HepG2 (cell line): ENCODE measurements around the gene PRDX6. TPM values are rescaled to one million over a fixed set of nuclear protein-coding genes. Genes with fewer than 3 reads are reported as not detected.

ENCODE experiments used
- ATAC-seq: fragments of 200-7000 bp; cut with Tn5 transposase; 3 replicates; pipeline ENCODE4 v1.9.1; 2020; ENCODE audit warnings: mild to moderate bottlenecking, moderate library complexity
- BruUV-seq: library from RNA; stranded (reverse); fragments of 400-500 nt; replicated peaks from 2 replicates; lab custom pipeline; 2021; lab: Mats Ljungman, UMichigan
- CTCF ChIA-PET: fragments of 300-600 bp; formaldehyde crosslinking; extraction: SDS; loops from one replicate; lab custom pipeline; 2021; ENCODE audit warnings: low total read pairs, inconsistent platforms, low intra/inter-chr PET ratio; lab: Yijun Ruan, JAX
- POLR2A ChIA-PET: fragments of 350-600 bp; sonication (Branson Sonifier 250); formaldehyde crosslinking; loops from one replicate; lab custom pipeline; 2020; ENCODE audit warnings: antibody characterized with exemption, inconsistent platforms; lab: Yijun Ruan, JAX
- DNase-seq: peaks from one replicate; pipeline ENCODE4 v3.0.0-alpha.2; 2015; ENCODE audit warnings: low spot score
- FAIRE-seq: peaks from 3 replicates; lab custom pipeline; 2011; peaks lifted over from hg19 to GRCh38; lab: Jason Lieb, UNC
- H2AFZ ChIP-seq: one replicate; pipeline ENCODE4 v1.6.1; 2011; ENCODE audit warnings: low read length, inconsistent platforms
- H3K27ac ChIP-seq: fragments of 300-600 bp; 3 replicates; pipeline ENCODE4 v1.8.0; 2011; ENCODE audit warnings: mixed run types, mild to moderate bottlenecking, mixed read lengths, low read length, inconsistent platforms; ENCODE audit not compliant: insufficient read depth; ENCODE audit errors: extremely low read length
- H3K27me3 ChIP-seq, 2 experiments: fragments of 200-600 bp in 1 of 2; 2 replicates in 1 of 2; 3 replicates in 1 of 2; pipeline versions ENCODE4 v1.6.0 to v1.8.0; 2011; ENCODE audit warnings: low read length in 2 of 2, mild to moderate bottlenecking in 2 of 2, moderate library complexity in 2 of 2, inconsistent platforms in 1 of 2; ENCODE audit not compliant: insufficient read depth in 2 of 2, control insufficient read depth in 1 of 2
- H3K36me3 ChIP-seq, 2 experiments: fragments of 200-600 bp in 1 of 2; replicated peaks in 1 of 2; 2 replicates in 1 of 2; 3 replicates in 1 of 2; pipeline versions ENCODE4 v1.5.1 to v1.8.0; 2011; ENCODE audit warnings: low read length in 2 of 2, inconsistent platforms in 1 of 2; ENCODE audit not compliant: insufficient read depth in 2 of 2, control insufficient read depth in 1 of 2
- H3K4me1 ChIP-seq: 2 replicates; pipeline ENCODE4 v1.5.1; 2012; ENCODE audit warnings: low read length, inconsistent platforms; ENCODE audit not compliant: insufficient read depth
- H3K4me2 ChIP-seq: 2 replicates; pipeline ENCODE4 v1.6.0; 2011; ENCODE audit warnings: low read depth, low read length, inconsistent platforms
- H3K4me3 ChIP-seq, 3 experiments: fragments of 200-600 bp in 1 of 3; sonication (generic), shearing (Covaris generic) in 1 of 3; replicated peaks in 1 of 3; 2 replicates each; pipeline ENCODE4 v1.5.1; 2011 to 2016; ENCODE audit warnings: low read length in 3 of 3, inconsistent platforms in 2 of 3, low read depth in 2 of 3, mild to moderate bottlenecking in 2 of 3, control low read depth in 1 of 3, mixed read lengths in 1 of 3; ENCODE audit not compliant: insufficient read depth in 1 of 3
- H3K79me2 ChIP-seq: one replicate; pipeline ENCODE4 v1.6.1; 2011; ENCODE audit warnings: low read length, inconsistent platforms; ENCODE audit not compliant: insufficient read depth
- H3K9ac ChIP-seq: 2 replicates; pipeline ENCODE4 v1.6.0; 2011; ENCODE audit warnings: mild to moderate bottlenecking, low read depth, low read length, inconsistent platforms; ENCODE audit not compliant: insufficient read depth
- H3K9me3 ChIP-seq: 2 replicates; pipeline ENCODE4 v1.5.1; 2012; ENCODE audit warnings: mild to moderate bottlenecking, low read length
- H4K20me1 ChIP-seq: 2 replicates; pipeline ENCODE4 v1.6.0; 2011; ENCODE audit warnings: inconsistent platforms, mild to moderate bottlenecking, low read length, moderate library complexity; ENCODE audit not compliant: insufficient read depth
- ATF3 ChIP-seq: sonication (generic); formaldehyde crosslinking; IDR thresholded peaks from 2 replicates; pipeline ENCODE4 v1.4.0; 2020; ENCODE audit warnings: missing genetic modification reagents
- BCL6 ChIP-seq: IDR thresholded peaks from 2 replicates; pipeline ENCODE4 v1.6.1; 2016; ENCODE audit warnings: missing genetic modification reagents, missing compliant biosample characterization
- E2F5 ChIP-seq: sonication (generic); formaldehyde crosslinking; conservative IDR thresholded peaks from 2 replicates; pipeline ENCODE4 v1.4.0; 2020; ENCODE audit warnings: missing genetic modification reagents
- GMEB1 ChIP-seq: sonication (generic); formaldehyde crosslinking; IDR thresholded peaks from 2 replicates; pipeline ENCODE4 v1.5.1; 2020; ENCODE audit warnings: missing genetic modification reagents, mild to moderate bottlenecking, borderline replicate concordance
- PHF21A ChIP-seq: sonication (generic); formaldehyde crosslinking; IDR thresholded peaks from 2 replicates; pipeline ENCODE4 v1.5.0; 2020; ENCODE audit warnings: mild to moderate bottlenecking, missing genetic modification reagents
- SPEN ChIP-seq: sonication (generic); formaldehyde crosslinking; IDR thresholded peaks from 2 replicates; pipeline ENCODE4 v1.5.1; 2020; ENCODE audit warnings: low read depth, mild to moderate bottlenecking, missing genetic modification reagents
- TBX3 ChIP-seq: fragments of 450-650 bp; IDR thresholded peaks from 2 replicates; pipeline ENCODE4 v1.6.1; 2017; ENCODE audit warnings: antibody characterized with exemption, mild to moderate bottlenecking, inconsistent platforms, borderline replicate concordance
- TEF ChIP-seq: sonication (generic); formaldehyde crosslinking; IDR thresholded peaks from 2 replicates; pipeline ENCODE4 v1.5.0; 2020; ENCODE audit warnings: missing genetic modification reagents
- ZBTB44 ChIP-seq: sonication (generic); formaldehyde crosslinking; IDR thresholded peaks from 2 replicates; pipeline ENCODE4 v1.4.0; 2020; ENCODE audit warnings: missing genetic modification reagents
- ZNF260 ChIP-seq: sonication (generic); formaldehyde crosslinking; IDR thresholded peaks from 2 replicates; pipeline ENCODE4 v1.4.0; 2020; ENCODE audit warnings: missing genetic modification reagents, low read depth, mild to moderate bottlenecking, borderline replicate concordance
- ZNF414 ChIP-seq: sonication (generic); formaldehyde crosslinking; IDR thresholded peaks from 2 replicates; pipeline ENCODE4 v1.5.0; 2020; ENCODE audit warnings: missing genetic modification reagents
- ZNF558 ChIP-seq: sonication (generic); formaldehyde crosslinking; IDR thresholded peaks from 2 replicates; pipeline ENCODE4 v1.9.0; 2022; ENCODE audit warnings: mild to moderate bottlenecking, missing genetic modification reagents, borderline replicate concordance
- ZNF724P ChIP-seq: sonication (generic); formaldehyde crosslinking; IDR thresholded peaks from 2 replicates; pipeline ENCODE4 v1.8.0; 2022; ENCODE audit warnings: missing genetic modification reagents, borderline replicate concordance
- ZNF768 ChIP-seq: sonication (generic); formaldehyde crosslinking; IDR thresholded peaks from 2 replicates; pipeline ENCODE4 v1.4.0; 2020; ENCODE audit warnings: missing genetic modification reagents
- ZSCAN31 ChIP-seq: sonication (generic); formaldehyde crosslinking; IDR thresholded peaks from 2 replicates; pipeline ENCODE4 v1.5.0; 2020; ENCODE audit warnings: low read depth, mild to moderate bottlenecking, missing genetic modification reagents
- WGBS: methylation state at CpG from one replicate; pipeline ENCODE4 v1.1.6; 2017; ENCODE audit warnings: low lambda C conversion rate; 5-methylcytosine and 5-hydroxymethylcytosine counted together
- in situ Hi-C: cut with HindIII; loops from 2 replicates; pipeline ENCODE4 v1.10.0; 2017; ENCODE audit warnings: low pct_unique_long_range_greater_than_20kb; ENCODE audit not compliant: extremely low pct_ligation_motif_present
- intact Hi-C: fragments of 100-400 bp; cut with micrococcal nuclease; formaldehyde crosslinking; loops from one replicate; pipeline ENCODE4 v1.10.0; 2022; ENCODE audit not compliant: unreplicated experiment
- polyA plus RNA-seq, 8 experiments: library from polyadenylated mRNA; depleted of rRNA in 3 of 8; stranded (reverse) in 7 of 8; unstranded in 1 of 8; fragments of >200 nt; fragmentation: Illumina TruSeq in 4 of 8; extraction: Trizol in 4 of 8; gene quantifications; 2 replicates each; pipeline versions ENCODE4 v1.2.1 to v1.2.3, GENCODE V29; 2011 to 2016; ENCODE audit warnings: low read depth in 4 of 8, missing spikeins in 1 of 8, mixed read lengths in 1 of 8; ENCODE audit not compliant: insufficient read depth in 1 of 8
- total RNA-seq, 5 experiments: library from RNA; depleted of rRNA; stranded (reverse); fragments of >200 nt; fragmentation: Illumina TruSeq; extraction: Trizol; gene quantifications; 2 replicates each; pipeline ENCODE4 v1.2.3, GENCODE V29; 2016; ENCODE audit warnings: low read depth in 1 of 5

Gene PRDX6
- total and polyA plus RNA-seq, 2 of the 13 experiments (the other 11 are each of a cell fraction or from before 2014, with no cell fraction given): 224 to 309 TPM

GRCh38 chr1:173475564-173476196, 1.5 kb upstream of the PRDX6 start (continued):
- TF ChIP-seq ZNF414 (CRISPR knock-in tag): no peak
- 0 out of 2 replicates have a peak, but pooled peaks have one; percentile 40 for TF ChIP-seq ZNF558
- no peak for TF ChIP-seq BCL6 (CRISPR knock-in tag)
- TF ChIP-seq ZSCAN31 (CRISPR knock-in tag): no peak
- TF ChIP-seq TEF (CRISPR knock-in tag): no peak
- TF ChIP-seq ZNF260 (CRISPR knock-in tag): no peak

- Histone ChIP-seq H3K9me3 (peaks cover 6% of the 10 kb centered on the region; the same call in 1 of the 2 replicates), H4K20me1 (peaks cover 15% of the 10 kb centered on the region), H3K27me3 (no peaks in the 10 kb centered on the region; a peak in 1 of 5 replicates), H3K4me2 (peak overlapping the region; percentile 88), H3K79me2 (peaks cover 58% of the 10 kb centered on the region), H3K9ac (peak overlapping the region; percentile 77), H3K27ac (peak overlapping the region; percentile 87), H3K4me1 (peaks cover 55% of the 10 kb centered on the region), H3K36me3 (peaks cover 3 to 11% of the 10 kb centered on the region in 2 experiments; a peak in 4 of 5 replicates), H3K4me3 (peak overlapping the region; percentile 75 to 91 (median 91)), H2AFZ (no peak overlapping the region)
- ATAC-seq (no peak), FAIRE-seq (no peak), DNase-seq (no peak)
- BruUV-seq: TSS peak; percentile 74
- intact Hi-C loops (no loop called here), in situ Hi-C loops (no loop called here)
- CTCF ChIA-PET: no interaction called here
- POLR2A ChIA-PET: interaction anchor here (0.9 to 3.7 kb wide), 15 partner anchors 10 to 1695 kb away, joined by 3 to 25 read pairs (median 5); partner anchors contain the start of genes CACYBP, CENPL, DARS2 and GAS5
- WGBS: 1% methylated on average over 5 of the region's 5 CpGs
- no peak for TF ChIP-seq ZNF768 (CRISPR knock-in tag)
- no peak for TF ChIP-seq GMEB1 (CRISPR knock-in tag)
- no peak for TF ChIP-seq ATF3 (CRISPR knock-in tag)
- TF ChIP-seq PHF21A (CRISPR knock-in tag): 0 out of 2 replicates have a peak, but pooled peaks have one; percentile 9
- no peak for TF ChIP-seq TBX3
- TF ChIP-seq E2F5 (CRISPR knock-in tag): no peak
- no peak for TF ChIP-seq ZNF724P (CRISPR knock-in tag)
- no peak for TF ChIP-seq ZBTB44
- TF ChIP-seq SPEN: no peak
These were observed 904 bp upstream of the PRDX6 start for GRCh38 chr1:173476197-173476664.
